Amniotic epithelial cell (primary cell): ENCODE measurements around the gene SHB.
"Not testable (repeated sequence)": the region's sequence is repeated elsewhere in the genome, so short reads cannot be mapped to it uniquely, and the experiment has no call there.

Source experiments
- DNase-seq: peaks from one replicate; pipeline ENCODE4 v3.0.0-alpha.2; 2010; ENCODE audit warnings: low read depth

SHB gene

DNA sequence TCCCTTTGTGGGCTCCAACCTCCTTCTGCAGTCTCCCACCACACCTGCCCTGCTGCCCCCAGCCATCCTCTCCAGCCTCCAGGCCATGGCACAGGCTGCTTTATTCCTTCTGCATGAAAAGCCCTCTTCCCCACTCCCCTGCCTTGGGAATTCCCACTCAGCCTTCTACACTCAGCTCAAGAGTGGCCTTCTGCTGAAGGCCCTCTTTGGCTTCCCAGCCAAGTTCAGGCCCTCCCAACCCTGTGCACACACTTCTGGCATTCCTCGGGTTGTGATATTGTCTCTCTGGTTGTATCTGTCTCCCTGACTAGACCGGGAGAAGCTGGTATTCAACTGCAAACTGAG is 5.7 kb downstream of the SHB start:
- peak; percentile 21 for DNase-seq

DNA sequence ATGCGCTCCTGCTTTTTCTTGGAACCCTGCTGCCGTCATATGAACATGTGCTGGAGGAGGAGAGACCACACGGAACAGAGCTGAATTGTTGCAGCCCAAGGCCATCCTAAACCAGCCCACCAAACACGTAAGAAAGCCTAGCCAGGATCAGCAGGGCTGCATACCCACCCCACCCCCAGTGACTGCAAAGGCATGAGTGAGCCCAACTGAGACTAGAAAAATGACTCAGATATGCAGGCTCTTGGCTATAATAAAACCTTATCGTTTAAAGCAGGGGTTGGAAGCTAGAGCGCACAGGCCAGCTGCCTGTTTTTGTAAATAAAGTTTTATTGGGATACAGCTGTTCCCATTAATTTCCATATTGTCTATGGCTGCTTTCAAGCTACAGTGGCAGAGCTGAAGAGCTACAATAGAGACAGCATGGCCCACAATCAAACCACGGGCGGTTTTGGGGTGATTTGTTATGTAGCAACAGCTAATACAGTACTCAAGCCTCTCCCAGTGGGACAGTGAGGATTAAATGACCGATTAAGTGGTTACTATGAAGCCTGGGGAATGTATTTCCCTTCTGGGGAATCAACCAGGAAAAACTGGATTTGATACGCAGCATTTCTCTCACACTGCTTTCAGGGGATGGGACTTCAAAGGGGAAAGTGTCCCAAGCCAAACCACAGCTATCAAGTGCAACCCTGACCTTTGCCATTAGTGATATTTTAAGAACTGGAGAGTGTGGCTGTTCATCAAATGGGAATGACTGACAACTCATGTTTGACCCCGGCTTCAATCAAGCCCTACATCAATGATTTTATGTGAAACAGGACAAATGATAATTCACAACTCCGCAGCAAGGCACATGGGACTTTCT is 6.3 kb downstream of the SHB start:
- DNase-seq: peak; percentile 76

DNA sequence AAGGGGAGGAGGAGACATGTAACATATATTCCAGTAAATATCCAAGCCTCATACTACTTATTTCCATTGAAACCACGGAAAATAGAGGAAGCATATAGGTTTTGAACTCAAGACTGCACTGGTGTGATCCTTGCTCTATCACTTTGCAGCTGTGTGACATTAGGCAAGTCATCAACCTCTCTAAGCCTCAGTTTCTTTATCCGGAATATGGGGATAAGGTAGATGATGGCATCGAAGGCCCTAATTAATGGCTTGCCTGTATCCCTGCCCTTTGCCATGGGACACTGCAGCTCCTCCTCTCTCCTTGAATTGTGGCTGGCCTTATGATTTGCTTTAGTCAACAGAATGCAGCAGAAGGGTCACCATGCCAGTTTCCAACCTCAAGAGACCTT is 6.9 kb downstream of the SHB start:
- no peak for DNase-seq

DNA sequence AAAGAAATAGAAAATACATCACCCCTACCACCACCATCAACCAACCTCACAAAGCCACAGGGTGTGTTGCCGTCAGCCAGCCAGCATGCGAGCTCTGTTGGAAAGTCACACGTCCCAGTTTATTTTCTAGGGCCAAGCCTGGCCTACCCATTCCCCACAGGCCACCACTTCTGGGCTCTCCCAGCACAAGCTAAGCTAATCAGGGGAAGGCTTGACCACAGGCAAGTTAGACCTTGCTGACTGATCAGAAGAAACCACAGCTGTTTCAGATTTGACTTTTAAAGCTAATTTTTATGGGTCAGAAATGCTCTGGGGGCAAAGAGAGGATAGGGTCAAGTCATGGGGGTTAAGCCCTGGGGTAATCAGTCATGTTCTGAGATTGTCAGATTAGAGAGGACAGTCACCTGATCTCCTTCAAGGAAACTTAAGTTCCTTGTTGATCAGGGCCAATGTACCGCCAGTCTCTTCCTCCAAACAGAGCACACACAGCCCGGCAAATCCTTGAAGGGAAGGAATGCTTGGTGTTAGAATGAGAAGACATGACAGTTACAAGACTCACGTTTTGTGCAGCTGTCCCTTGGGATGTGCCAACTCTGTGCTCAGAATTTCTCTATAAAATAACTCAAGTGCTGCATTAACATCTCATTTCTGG is 7.6 kb downstream of the SHB start:
- peak; percentile 21 for DNase-seq

DNA sequence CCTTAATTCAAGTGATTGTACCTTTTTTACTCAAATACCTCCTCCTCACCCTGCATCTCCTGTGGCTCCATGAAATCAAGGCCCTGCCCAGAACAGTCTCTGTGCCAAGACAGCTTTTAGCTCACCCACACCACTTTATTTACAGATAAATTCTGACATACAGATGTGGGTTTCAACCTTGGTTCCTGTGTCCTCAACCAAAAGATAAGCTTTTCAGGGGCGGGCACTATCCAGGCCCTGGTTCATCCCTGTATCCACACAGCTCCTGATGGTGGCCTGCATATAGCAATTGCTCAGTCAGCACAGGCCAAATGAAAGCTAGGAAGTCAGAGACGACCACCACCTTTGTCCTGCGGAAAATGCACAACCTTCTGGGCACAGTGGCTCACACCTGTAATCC is 8.3 kb downstream of the SHB start:
- DNase-seq: no peak

DNA sequence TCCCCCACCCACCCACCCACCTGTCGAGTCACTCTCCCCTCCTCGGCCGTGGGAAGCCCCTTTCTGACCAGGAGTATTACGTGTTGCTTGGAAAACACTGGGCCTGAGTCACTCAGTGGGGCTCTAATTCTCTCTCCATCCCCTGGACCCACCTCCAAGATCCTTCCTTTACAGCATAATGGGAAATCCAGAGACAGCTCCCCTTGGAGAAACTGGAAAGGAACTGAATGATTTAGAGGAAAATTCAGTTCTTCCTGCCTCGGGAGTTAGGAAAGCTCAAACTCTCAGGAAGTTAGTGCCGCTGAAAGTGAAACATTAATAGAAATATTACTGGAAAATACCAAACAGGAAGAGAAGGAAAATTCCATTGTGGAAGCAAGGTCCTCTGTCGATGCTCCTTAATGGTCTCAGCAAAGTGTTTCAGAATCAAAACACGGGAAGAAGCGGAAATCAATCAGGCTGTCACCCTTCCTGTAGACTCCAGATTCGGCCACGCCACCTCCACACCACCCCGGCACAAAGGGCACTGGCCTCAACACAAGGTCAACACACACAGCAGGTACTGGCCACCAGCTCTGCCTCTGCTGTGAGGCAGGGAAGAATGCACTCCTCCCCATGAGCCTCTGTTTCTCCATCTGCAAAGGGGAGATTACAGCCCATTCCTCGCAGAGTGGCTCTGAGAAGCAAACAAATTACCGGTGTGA is 9.6 kb downstream of the SHB start:
- DNase-seq: peak; percentile 35

DNA sequence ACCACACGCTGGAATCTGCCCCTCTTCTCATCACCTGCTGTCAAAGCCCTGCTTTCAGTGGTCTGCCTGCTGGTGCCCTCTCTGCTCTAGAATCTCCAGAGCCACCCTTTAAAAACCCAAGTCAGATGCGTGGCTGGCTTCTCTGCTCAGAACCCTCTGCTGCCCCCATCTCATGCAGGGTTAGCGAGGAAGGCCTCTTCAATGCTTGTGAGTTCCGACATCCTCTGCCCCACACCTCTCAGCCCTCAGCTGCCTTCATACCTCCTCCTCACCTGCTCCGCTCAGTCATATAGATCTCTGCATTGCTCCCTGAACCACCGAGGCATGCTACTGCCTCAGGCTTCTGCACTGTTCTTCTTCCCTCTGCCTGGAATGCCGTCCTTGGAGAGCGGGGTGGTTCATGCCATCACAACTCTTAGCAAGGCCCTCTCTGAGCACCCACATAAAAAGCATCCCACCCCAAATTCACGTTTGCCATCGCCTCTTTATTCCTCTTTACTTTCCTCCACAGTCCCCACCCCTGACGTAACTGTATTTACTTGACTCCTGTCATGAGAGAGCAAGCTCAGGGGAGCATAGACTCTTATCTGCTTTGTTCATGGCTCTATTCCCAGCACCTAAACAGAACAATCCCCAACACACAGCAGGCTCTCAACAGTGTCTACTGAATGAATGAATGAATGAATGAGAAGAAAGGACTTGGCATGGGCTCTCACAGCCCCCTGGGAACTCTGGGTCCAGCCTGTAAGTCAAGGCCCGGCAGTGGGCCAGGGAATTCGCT is 10.4 kb downstream of the SHB start:
- no peak for DNase-seq

DNA sequence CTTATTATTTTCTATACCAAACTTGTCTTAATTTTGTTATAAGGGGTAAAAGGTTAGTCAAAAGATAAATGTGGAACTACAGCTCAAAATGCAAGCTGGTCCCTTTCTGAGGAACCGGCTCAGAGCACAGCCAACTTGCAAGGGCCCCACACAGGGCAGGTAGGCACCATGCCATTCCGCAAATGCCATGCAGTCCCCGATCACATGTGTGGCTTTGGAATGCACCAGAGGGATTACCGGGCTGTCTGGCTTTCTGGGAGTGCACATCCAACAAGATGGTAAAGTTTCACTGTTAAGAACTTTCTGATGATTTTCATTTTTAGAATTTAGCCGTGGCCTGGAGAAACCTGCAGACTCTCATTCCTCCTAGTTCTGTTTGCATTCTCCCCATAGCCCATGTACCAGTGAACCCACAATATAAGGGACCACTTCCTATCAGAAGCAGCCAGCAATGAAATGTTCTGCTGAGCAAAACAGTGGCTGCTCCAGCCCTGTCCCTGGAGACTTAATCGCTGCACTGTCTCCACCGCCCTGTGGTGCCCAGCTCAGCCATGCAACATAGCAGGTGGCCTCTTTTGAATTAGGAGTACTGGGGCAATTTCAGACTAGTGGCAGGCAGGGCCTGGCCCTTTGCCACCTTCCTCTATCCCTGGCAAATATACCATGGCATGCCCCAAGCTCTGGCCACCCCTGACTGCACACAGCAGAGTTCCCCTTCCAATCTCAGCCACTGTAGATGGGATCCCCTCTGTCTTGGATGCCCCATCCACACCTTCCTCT is 11.4 kb downstream of the SHB start:
- peak; percentile 35 for DNase-seq

DNA sequence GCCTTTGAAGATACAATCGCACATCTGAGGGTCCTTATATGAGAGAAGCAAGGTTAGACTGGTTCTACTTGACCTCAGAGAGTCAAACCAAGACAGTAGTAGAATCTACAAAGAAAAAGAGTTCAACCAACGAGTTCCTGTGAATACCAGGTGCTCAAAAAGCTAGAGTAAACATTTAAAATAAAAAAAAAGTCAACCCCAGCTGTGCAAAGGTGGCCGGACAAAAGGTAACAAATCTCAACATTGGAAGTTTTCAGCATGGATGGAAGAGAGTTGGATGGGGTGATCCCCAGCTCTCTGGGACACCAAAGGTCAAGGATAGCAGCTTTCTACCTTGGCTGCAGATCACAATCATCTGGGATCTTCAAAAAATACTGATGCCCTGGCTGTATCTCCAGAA is 14.4 kb downstream of the SHB start:
- DNase-seq: no peak

DNA sequence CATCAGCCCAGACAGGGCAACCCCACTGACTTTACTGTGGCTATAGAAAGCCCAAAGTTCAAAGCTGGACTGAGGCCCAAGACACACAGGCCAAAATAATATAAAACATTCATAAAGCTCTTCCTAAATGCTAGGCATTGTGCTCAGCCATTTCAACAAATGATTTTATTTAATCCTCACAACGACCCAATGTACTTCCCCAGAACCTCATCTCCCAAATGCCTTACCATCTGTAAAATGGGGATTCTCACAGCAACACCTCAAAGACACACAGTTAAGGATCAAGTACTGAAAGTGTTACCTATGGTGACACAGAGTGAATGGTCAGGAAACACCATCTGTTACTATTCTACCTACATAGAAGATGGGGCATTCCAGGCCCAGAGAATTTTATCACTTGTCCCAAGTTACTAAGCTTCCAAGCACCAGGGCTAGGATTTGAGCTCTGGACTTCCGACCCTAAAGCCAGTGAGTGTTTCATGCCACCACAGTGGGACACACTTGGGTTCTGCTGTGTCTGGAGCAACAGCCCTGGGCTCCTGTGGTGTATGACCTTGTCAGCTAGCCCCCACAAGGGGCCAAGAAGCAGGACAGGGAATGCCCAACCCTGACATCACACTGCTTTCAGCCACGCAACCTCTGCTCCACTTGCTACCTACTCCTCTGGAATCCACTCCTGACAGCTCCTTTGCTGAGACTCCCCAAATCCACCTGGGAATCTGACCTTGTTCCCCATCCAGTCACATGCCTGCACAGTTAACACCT is 15.1 kb downstream of the SHB start:
- no peak for DNase-seq

DNA sequence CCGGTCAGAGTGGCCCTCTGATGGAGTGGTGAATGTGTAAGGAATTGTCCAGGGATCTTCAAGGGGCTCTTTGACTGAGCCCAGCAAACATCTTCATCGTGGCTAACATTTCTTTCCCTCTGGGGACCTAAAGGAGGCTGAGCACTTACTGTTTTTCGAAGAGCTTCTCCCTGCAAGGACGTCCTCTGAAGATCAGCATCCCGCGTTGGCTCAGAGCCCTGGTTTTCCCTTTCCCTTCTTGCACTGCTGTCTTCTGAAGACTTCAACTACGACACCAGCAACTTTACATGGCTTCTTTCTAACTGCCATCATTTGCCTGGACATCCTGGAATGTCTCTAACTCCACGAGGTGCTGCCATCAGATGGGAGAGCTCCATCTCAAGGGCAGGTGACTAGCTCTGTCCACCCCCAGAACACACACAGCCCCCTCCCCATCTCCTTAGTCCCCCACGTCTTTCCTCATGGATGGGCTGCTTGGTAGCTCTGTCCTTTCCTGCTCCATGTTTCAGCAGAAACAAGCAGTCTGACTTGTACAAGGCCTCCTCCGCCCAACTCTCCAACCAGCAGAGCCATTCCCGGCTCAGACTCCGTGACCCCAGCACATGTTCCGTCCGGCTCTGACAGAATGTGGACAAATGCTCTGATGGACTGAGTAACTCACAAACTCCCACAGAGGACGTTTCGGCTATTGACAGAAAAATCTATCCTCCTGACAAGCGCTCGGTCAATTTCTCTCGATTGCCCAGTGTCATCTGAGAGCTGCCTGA is 17.1 kb downstream of the SHB start:
- no peak for DNase-seq

DNA sequence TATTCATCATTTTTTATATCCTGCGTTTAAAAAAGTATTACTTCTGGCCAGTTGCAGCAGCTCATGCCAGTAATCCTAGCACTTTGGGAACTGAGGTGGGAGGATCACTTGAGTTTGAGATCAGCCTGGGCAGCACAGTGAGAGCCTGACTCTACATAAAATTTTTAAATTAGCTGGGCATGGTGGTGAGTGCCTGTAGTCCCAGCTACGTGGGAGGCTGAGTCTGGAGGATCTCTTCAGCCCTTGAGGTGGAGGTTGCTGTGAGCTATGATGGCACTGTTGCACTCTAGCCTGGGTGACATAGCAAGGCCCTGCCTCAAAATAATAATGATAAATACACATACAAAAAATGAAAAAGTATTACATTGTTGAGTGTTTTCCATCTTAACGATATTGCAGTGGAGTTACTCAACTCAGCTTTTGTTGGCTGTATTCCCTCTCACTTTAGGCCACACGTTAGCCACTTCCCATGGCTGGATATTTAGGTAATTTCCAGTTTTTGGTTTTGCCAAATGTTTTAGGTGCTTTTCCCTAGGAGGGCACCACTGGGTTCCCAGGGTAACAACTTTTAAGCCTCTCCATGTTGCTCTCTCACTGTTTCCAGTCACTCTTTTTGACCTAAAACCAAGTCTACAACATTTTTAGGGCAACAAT is 20.6 kb downstream of the SHB start:
- peak; percentile 43 for DNase-seq

DNA sequence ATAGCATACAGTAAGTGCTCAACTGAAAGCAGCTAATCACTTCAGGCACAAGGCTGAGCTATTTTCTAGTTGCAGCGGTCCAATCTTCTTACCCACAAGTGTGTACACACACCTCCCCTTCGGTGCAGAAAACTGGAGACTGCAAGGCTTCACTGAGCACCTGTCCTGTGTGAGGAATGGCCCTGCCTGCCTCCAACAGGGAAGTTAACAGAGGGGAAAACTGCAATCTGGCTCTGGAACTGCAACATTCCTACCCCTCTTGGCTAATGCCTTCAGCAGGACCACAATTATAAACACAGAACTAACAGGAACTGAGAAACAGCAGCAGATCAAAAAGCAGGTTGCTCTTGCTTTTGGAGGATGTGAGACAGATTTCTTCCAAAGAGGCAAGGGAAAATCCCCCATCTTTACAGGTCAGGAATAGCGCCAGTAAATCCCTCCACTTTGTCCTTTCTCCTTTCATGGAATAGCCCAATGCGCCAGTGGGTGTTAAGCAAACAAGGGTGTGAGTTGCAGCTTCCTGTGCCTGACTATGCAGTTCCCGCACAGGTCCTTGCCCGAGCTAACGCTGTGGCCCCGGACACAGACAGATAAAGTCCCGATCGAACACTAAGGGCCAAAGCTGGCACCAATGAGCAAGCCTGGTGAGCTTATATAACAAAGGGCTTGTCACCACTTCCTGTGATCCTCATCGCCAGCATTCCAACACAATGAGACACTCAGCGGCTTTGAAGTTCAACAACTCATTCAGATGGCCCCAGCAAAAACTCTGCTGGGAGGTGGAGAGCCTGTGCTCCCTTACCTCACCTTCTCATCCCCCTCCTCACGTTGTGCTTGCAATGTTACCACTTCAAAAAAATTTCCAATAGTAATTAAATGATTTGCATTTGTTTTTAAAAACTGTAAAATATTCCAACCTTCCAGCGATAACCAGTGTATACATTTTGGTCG is 21.5 kb downstream of the SHB start:
- peak; percentile 76 for DNase-seq

DNA sequence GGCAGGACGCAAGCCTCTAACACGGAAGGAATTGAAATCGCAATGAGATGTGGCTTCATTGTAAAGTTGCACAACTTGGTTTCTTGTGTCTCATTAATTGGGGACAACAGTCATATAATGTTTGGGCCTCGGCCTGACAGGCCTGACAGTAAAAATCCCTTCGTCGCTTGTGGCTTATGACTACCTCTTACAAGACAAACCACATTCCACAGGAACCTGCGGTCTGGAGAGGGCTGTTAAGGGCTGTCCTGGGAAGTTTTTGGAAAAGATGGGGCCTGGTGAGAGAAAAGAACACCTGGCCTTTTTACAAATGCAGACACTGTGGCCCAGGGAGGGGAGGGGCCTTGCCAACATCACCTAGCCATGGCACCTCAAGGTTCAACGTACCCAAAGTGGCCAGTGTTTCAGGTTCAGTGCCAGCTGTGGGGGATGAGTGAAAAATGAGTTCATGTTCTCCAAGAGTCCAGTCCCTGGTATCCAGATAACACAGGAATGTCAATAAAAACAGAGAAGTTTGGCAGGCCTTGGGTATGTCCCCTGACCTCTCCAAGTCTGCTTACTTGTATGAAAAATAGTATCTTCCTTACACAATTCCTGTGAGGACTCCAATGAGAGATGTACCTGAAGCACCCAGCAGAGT is 22.2 kb downstream of the SHB start:
- DNase-seq: peak; percentile 79

DNA sequence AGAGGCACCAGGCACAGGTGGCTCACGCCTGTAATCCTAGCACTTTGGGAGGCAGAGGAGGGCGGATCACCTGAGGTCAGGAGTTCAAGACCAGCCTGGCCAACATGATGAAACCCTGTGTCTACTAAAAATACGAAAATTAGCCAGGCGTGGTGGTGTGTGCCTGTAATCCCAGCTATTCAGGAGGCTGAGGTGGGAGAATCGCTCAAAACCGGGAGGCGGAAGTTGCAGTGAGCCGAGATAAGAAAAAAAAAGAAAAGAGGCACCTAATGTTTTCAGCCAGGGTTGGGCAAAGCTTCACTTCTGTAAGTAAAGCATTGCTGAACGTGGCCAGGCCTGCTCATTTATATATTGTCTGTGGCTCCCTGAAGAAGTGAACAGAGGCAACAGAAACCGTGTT is 23.1 kb downstream of the SHB start:
- DNase-seq: not testable (repeated sequence)

DNA sequence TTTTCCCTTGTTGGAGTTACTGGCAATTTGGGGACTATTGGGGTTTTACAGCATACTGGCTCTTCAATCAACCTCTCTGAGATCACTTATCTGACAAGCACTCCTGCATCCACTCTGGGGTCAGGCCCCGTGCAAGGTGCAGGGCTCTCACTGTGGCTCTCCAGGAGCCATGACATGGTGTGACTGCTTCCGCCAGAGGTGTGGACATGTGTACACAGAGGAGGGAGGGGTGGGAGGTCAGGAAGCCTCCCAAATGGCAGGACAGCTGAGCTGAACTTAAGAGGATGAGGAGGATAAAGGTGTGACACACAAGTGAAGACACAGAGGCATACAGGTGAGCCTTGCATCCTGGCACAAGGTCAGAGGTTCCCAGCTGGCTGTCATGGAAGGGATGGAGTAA is 24.3 kb downstream of the SHB start:
- no peak for DNase-seq

DNA sequence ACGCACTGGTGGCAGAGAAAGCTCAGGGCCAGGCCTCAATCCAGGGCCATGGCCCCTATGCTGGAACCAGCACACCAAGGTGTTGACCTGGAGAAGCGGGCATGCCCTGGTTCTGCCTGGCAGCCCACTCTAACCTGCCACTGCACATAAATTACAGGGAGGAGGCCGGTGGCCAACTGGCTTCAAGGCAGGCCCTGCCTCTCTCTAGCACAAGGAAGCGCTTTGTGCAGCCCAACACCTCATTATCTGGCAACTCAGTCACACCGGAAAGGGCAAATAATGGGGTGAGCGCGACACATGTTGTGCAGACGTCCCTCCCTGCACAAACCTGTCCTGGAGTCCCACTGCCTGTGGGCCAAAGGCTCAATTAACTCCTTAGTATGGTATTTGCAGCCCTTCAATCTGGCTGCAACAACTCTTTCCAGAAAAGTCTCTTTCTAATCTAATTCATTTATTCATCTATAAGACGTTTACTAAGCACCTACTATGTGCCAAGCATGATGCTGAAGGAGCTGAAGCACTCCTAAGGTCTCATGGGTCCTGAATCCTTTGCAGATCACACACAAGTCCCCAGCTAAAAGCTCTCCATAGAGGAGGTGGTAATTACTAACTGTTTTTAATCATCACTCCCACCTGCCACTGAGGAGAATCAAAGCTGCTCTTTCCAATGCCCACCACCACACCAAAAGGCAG is 24.9 kb downstream of the SHB start:
- no peak for DNase-seq
